Measurements from ENCODE around the gene IQSEC1.

DNA sequence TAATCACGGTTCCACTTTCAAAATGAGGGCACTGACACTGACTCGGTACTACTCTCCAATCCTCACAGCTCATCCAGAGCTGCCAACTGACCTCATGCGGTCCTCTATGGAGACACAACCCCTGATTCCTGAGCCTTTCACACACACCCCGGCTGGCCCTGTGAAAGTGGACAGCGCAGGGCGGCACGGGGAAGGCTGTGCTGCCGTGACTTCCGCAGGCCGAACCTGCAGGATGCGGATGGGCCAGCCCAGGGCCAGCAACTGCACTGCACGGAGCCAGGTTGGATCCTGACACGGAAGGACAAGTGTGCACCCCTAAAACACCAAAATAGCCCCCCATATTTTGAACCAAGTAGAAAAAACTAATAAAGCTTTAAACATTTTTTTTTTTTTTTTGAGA, 41.0 kb downstream of the IQSEC1 start:
- TF ChIP-seq POLR2AphosphoS5 (IDR thresholded peaks at IDR 0.05) (no peak), EP300 (IDR thresholded peaks at IDR 0.05; ENCODE audit: low read depth) (no peak), POLR2A (IDR thresholded peaks at IDR 0.05) (no peak)
- TF ChIP-seq, protein P1, sequence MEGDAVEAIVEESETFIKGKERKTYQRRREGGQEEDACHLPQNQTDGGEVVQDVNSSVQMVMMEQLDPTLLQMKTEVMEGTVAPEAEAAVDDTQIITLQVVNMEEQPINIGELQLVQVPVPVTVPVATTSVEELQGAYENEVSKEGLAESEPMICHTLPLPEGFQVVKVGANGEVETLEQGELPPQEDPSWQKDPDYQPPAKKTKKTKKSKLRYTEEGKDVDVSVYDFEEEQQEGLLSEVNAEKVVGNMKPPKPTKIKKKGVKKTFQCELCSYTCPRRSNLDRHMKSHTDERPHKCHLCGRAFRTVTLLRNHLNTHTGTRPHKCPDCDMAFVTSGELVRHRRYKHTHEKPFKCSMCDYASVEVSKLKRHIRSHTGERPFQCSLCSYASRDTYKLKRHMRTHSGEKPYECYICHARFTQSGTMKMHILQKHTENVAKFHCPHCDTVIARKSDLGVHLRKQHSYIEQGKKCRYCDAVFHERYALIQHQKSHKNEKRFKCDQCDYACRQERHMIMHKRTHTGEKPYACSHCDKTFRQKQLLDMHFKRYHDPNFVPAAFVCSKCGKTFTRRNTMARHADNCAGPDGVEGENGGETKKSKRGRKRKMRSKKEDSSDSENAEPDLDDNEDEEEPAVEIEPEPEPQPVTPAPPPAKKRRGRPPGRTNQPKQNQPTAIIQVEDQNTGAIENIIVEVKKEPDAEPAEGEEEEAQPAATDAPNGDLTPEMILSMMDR (IDR thresholded peaks at IDR 0.05), result no peak

All from transverse colon (tissue), 4 donors.